CD4-positive, alpha-beta T cell treated with Interleukin-4 for 4 hours (primary cell): Measurements from ENCODE around the gene TYR.
"Not testable (repeated sequence)": the region's sequence is repeated elsewhere in the genome, so short reads cannot be mapped to it uniquely, and the experiment has no call there.

ENCODE experiments used
- DNase-seq: peaks from one replicate; pipeline ENCODE4 v3.0.0-alpha.2; 2020

The TYR gene

GRCh38 chr11:89177691-89178231 is at the start of gene TYR:
Gene TYR, plus strand, starts transcription at chr11:89177875. Its CDS starts 79 bp downstream, at chr11:89177954.
- no peak for DNase-seq

- no peak for DNase-seq
Measured at GRCh38 chr11:89136606-89137005, 41.1 kb upstream of the TYR start.

- no peak for DNase-seq
Measured at GRCh38 chr11:89147229-89147628, 30.4 kb upstream of the TYR start.

- no peak for DNase-seq
Measured at GRCh38 chr11:89159974-89160373, 17.7 kb upstream of the TYR start.

GRCh38 chr11:89161949-89162348 is 15.7 kb upstream of the TYR start:
- no peak for DNase-seq

GRCh38 chr11:89163686-89164085 is 14.0 kb upstream of the TYR start:
- DNase-seq, result no peak

GRCh38 chr11:89168396-89168795 is 9.3 kb upstream of the TYR start:
- no peak for DNase-seq

- DNase-seq, result no peak
Measured at GRCh38 chr11:89175796-89176195, 1.9 kb upstream of the TYR start.

- DNase-seq, result no peak
Measured at GRCh38 chr11:89176938-89177337, 737 bp upstream of the TYR start.

- no peak for DNase-seq
Measured at GRCh38 chr11:89181111-89181510, 3.4 kb downstream of the TYR start.

- no peak for DNase-seq
Measured at GRCh38 chr11:89182773-89183518, 5.3 kb downstream of the TYR start.

- no peak for DNase-seq
Measured at GRCh38 chr11:89184021-89184420, 6.3 kb downstream of the TYR start.

- DNase-seq, result no peak
Measured at GRCh38 chr11:89189776-89190175, 12.1 kb downstream of the TYR start.

- no peak for DNase-seq
Measured at GRCh38 chr11:89201138-89201537, 23.5 kb downstream of the TYR start.

GRCh38 chr11:89203814-89204213 is 26.1 kb downstream of the TYR start:
- no peak for DNase-seq

GRCh38 chr11:89205378-89205777 is 27.7 kb downstream of the TYR start:
- no peak for DNase-seq

- DNase-seq, result no peak
Measured at GRCh38 chr11:89220684-89221339, 43.1 kb downstream of the TYR start.

GRCh38 chr11:89235083-89235482 is 57.4 kb downstream of the TYR start:
- DNase-seq, result no peak

GRCh38 chr11:89235976-89236375 is 58.3 kb downstream of the TYR start:
- no peak for DNase-seq

- DNase-seq, result not testable (repeated sequence)
Measured at GRCh38 chr11:89247007-89247406, 69.3 kb downstream of the TYR start.

GRCh38 chr11:89249196-89249595 is 71.5 kb downstream of the TYR start:
- DNase-seq, result no peak

- DNase-seq, result not testable (repeated sequence)
Measured at GRCh38 chr11:89261483-89261882, 83.8 kb downstream of the TYR start.

GRCh38 chr11:89267660-89268302 is 90.1 kb downstream of the TYR start:
- no peak for DNase-seq
